NT2/D1 (cell line): Measurements from ENCODE around the gene ITIH5.

Source experiments
- SUZ12 ChIP-seq: IDR thresholded peaks from 2 replicates; pipeline ENCODE4 v1.6.1; 2011; ENCODE audit not compliant: insufficient read length, insufficient read depth; ENCODE audit errors: extremely low read depth
- YY1 ChIP-seq: IDR thresholded peaks from 2 replicates; pipeline ENCODE4 v1.6.1; 2011; ENCODE audit not compliant: insufficient read length, insufficient read depth
- ZNF274 ChIP-seq: IDR thresholded peaks from 2 replicates; pipeline ENCODE4 v1.6.1; 2011; ENCODE audit warnings: mild to moderate bottlenecking, low read depth, low read length

- TF ChIP-seq YY1 (no peak), SUZ12 (no peak), ZNF274 (no peak)
Measured at GRCh38 chr10:7525314-7526016, 141.3 kb downstream of the ITIH5 start.
